OCI-LY7 (cell line): ENCODE measurements around the gene CDX1. TPM values are rescaled to one million over a fixed set of nuclear protein-coding genes. Genes with fewer than 3 reads are reported as not detected.

Experiments used
- BruUV-seq: library from RNA; stranded (reverse); fragments of 400-500 nt; replicated peaks from 2 replicates; lab custom pipeline; 2021; lab: Mats Ljungman, UMichigan
- CTCF ChIA-PET: fragments of 300-600 bp; sonication (Branson Sonifier 250); formaldehyde crosslinking; loops from one replicate; lab custom pipeline; 2022; ENCODE audit warnings: antibody characterized with exemption; ENCODE audit not compliant: unreplicated experiment; lab: Charles Lee
- POLR2A ChIA-PET: fragments of 300-600 bp; sonication (Branson Sonifier 250); formaldehyde crosslinking; loops from one replicate; lab custom pipeline; 2022; ENCODE audit warnings: antibody characterized with exemption; lab: Charles Lee
- DNase-seq: peaks from one replicate; pipeline ENCODE4 v3.0.0-alpha.2; 2015; ENCODE audit warnings: low spot score
- H2AFZ ChIP-seq: fragments of 200-600 bp; sonication (generic), shearing (Covaris generic); 2 replicates; pipeline ENCODE4 v1.6.1; 2014; ENCODE audit warnings: mild to moderate bottlenecking, antibody characterized with exemption, low read length, moderate library complexity
- H3K27ac ChIP-seq: fragments of 200-600 bp; sonication (generic); 2 replicates; pipeline ENCODE4 v1.5.1; 2014; ENCODE audit warnings: mixed run types, low read depth, mild to moderate bottlenecking, moderate library complexity, low read length, inconsistent platforms; ENCODE audit not compliant: poor library complexity, severe bottlenecking
- H3K36me3 ChIP-seq: fragments of 200-600 bp; sonication (generic); 2 replicates; pipeline ENCODE4 v1.6.1; 2014; ENCODE audit warnings: mild to moderate bottlenecking, antibody characterized with exemption, low read length, moderate library complexity, mixed read lengths; ENCODE audit not compliant: insufficient read depth
- H3K4me1 ChIP-seq: fragments of 200-600 bp; sonication (generic); 2 replicates; pipeline ENCODE4 v1.5.1; 2014; ENCODE audit warnings: mild to moderate bottlenecking, low read length; ENCODE audit not compliant: insufficient read depth, poor library complexity, severe bottlenecking
- H3K4me2 ChIP-seq: fragments of 200-600 bp; sonication (generic); 2 replicates; pipeline ENCODE4 v1.6.1; 2014; ENCODE audit warnings: mild to moderate bottlenecking, low read length
- H3K4me3 ChIP-seq: fragments of 200-600 bp; sonication (generic); 2 replicates; pipeline ENCODE4 v1.5.1; 2014; ENCODE audit warnings: mild to moderate bottlenecking, low read depth, low read length; ENCODE audit not compliant: poor library complexity, severe bottlenecking
- H3K79me2 ChIP-seq: fragments of 200-600 bp; sonication (generic); 2 replicates; pipeline ENCODE4 v1.6.1; 2016; ENCODE audit warnings: low read depth, mild to moderate bottlenecking, low read length, moderate library complexity, mixed read lengths; ENCODE audit not compliant: insufficient read depth
- H3K9me2 ChIP-seq: fragments of 200-600 bp; sonication (generic); 2 replicates; pipeline ENCODE4 v1.6.1; 2016; ENCODE audit warnings: mild to moderate bottlenecking, low read length, mixed read lengths; ENCODE audit not compliant: insufficient read depth
- H3K9me3 ChIP-seq: fragments of 200-600 bp; sonication (generic); 2 replicates; pipeline ENCODE4 v1.6.1; 2014; ENCODE audit warnings: mild to moderate bottlenecking, mixed run types, low read length, mixed read lengths
- H4K20me1 ChIP-seq: fragments of 200-600 bp; sonication (generic); 2 replicates; pipeline ENCODE4 v1.6.1; 2014; ENCODE audit warnings: mild to moderate bottlenecking, antibody characterized with exemption, low read length, moderate library complexity, mixed read lengths; ENCODE audit not compliant: insufficient read depth
- EZH2phosphoT487 ChIP-seq: fragments of 200-600 bp; sonication (generic); IDR thresholded peaks from 2 replicates; pipeline ENCODE4 v1.6.1; 2018; ENCODE audit warnings: low read depth, borderline replicate concordance, mild to moderate bottlenecking, mixed run types, antibody characterized with exemption, low read length, moderate library complexity, mixed read lengths
- intact Hi-C: fragments of 100-400 bp; cut with micrococcal nuclease; formaldehyde crosslinking; loops from one replicate; pipeline ENCODE4 v1.10.0; 2022; ENCODE audit not compliant: unreplicated experiment
- total RNA-seq, 2 experiments: library from RNA; depleted of rRNA in 1 of 2; stranded (reverse); fragments of >200 nt in 1 of 2; shearing (Covaris generic) in 1 of 2; gene quantifications; 2 replicates each; pipeline ENCODE4 v1.2.3, GENCODE V29; 2014 to 2022
- TF ChIP-seq, protein P1 (sequence below): fragments of 200-600 bp; sonication (generic); conservative IDR thresholded peaks from 2 replicates; pipeline ENCODE4 v1.5.1; 2014; ENCODE audit warnings: mild to moderate bottlenecking, antibody characterized with exemption, low read length, moderate library complexity, mixed read lengths

The CDX1 gene
- total RNA-seq, 2 experiments from 2014 or later: not detected

DNA sequence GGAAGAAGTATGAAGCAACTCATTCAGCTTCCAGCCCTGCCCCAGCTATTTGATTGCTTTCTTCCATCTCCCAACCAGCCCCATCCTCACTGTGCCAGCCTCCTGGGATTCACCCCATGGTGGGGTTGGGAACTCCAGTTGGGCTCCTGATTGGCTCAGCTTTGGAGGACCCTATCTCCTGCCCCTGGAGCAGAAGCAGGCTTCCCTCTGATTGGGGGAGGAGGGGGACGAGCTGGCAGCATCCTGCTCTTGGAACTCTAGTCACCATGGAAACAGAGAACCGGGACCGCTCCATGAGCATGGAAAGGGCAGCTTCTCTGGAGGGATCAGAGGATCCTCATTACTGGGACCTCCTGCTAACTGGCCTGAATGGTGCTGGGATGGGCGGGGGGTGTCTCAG, 25.9 kb downstream of the CDX1 start:
- TF ChIP-seq, protein P1, sequence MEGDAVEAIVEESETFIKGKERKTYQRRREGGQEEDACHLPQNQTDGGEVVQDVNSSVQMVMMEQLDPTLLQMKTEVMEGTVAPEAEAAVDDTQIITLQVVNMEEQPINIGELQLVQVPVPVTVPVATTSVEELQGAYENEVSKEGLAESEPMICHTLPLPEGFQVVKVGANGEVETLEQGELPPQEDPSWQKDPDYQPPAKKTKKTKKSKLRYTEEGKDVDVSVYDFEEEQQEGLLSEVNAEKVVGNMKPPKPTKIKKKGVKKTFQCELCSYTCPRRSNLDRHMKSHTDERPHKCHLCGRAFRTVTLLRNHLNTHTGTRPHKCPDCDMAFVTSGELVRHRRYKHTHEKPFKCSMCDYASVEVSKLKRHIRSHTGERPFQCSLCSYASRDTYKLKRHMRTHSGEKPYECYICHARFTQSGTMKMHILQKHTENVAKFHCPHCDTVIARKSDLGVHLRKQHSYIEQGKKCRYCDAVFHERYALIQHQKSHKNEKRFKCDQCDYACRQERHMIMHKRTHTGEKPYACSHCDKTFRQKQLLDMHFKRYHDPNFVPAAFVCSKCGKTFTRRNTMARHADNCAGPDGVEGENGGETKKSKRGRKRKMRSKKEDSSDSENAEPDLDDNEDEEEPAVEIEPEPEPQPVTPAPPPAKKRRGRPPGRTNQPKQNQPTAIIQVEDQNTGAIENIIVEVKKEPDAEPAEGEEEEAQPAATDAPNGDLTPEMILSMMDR: no peak
- TF ChIP-seq EZH2phosphoT487: no peak
- intact Hi-C loops: no loop called here
- H4K20me1 ChIP-seq: no peaks in the 10 kb centered on the region
- no peak overlapping the region for H3K4me3 ChIP-seq
- no peaks in the 10 kb centered on the region for H3K9me3 ChIP-seq
- ChIA-PET POLR2A (no interaction called here), CTCF (interaction anchor here (0.5 kb wide), 1 partner anchor 1101 kb away, joined by 5 read pairs; no protein-coding TSS in a partner anchor)
- no peak overlapping the region for H3K4me2 ChIP-seq
- no peak overlapping the region for H2AFZ ChIP-seq
- no peaks in the 10 kb centered on the region for H3K9me2 ChIP-seq
- no peaks in the 10 kb centered on the region for H3K4me1 ChIP-seq
- H3K36me3 ChIP-seq: no peaks in the 10 kb centered on the region
- BruUV-seq: no TSS peak
- DNase-seq: no peak
- no peaks in the 10 kb centered on the region for H3K79me2 ChIP-seq
- no peak overlapping the region for H3K27ac ChIP-seq

DNA sequence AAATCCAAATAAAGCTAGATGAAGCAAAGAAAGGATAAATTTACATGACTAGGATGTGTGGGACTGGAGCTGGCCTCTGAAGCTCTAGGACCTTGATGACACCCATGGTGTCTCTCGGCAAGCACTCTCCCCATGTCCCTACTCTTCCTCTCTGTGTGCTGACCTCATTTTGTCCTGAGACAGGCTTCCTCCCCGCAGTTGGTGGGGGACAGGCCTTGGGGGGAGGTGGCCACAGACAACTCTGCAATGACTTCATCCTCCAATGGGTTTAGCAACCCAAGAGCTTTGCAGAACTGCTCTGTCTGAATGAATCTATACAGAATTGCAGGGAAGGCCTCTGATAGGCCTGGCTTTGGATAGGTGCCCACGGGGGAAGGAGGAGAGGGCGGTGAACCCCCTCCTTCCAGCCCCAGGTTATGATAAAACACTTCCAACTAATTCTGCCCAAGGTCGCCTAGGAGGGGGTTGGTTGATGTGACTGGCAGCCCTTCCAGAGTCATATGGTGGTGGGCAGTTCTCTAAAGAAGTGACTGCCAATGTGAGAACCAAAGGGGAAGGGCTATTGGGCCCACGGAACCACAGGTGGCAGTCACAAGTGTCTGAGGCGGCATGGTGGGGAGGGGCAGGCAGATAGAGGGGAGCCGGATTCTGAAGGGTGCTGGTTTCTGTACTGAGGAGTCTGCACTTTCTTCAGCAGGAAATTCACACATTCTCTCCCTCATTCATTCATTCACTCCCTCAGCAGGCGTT, 29.3 kb downstream of the CDX1 start:
- no peaks in the 10 kb centered on the region for H3K4me1 ChIP-seq
- H3K4me3 ChIP-seq: no peak overlapping the region
- H4K20me1 ChIP-seq: no peaks in the 10 kb centered on the region
- CTCF ChIA-PET: interaction anchor here (0.7 kb wide), 1 partner anchor 43 kb away, joined by 3 read pairs; no protein-coding TSS in a partner anchor
- no TSS peak for BruUV-seq
- H3K4me2 ChIP-seq: no peak overlapping the region
- intact Hi-C loops: no loop called here
- H3K79me2 ChIP-seq: no peaks in the 10 kb centered on the region
- no peak overlapping the region for H2AFZ ChIP-seq
- H3K36me3 ChIP-seq: no peaks in the 10 kb centered on the region
- POLR2A ChIA-PET: interaction anchor here (0.6 kb wide), 2 partner anchors 110 to 122 kb away, joined by 3 read pairs; no protein-coding TSS in a partner anchor
- no peaks in the 10 kb centered on the region for H3K9me3 ChIP-seq
- no peaks in the 10 kb centered on the region for H3K9me2 ChIP-seq
- DNase-seq: no peak
- TF ChIP-seq, protein P1: no peak
- no peak for TF ChIP-seq EZH2phosphoT487
- no peak overlapping the region for H3K27ac ChIP-seq

DNA sequence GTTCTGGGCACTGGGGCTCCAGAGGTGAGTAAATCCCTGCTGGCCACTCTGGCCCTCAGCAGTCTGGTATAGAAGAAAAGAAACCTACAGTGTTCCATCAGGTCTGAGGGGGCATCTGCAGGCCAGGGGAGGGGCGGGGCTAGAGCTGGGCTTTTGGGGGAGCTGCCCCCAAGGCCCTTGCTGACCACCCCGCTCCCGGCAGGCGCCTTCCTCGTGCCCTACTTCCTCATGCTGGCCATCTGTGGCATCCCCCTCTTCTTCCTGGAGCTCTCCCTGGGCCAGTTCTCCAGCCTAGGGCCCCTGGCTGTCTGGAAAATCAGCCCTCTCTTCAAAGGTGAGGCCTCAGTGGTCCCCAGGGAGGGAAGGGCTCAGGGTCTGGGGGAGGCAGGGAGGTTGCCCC, 29.9 kb downstream of the CDX1 start:
- Histone ChIP-seq H3K4me3 (no peak overlapping the region), H3K36me3 (no peaks in the 10 kb centered on the region), H2AFZ (no peak overlapping the region), H3K9me3 (no peaks in the 10 kb centered on the region), H3K4me2 (no peak overlapping the region), H3K27ac (no peak overlapping the region), H3K9me2 (no peaks in the 10 kb centered on the region), H4K20me1 (no peaks in the 10 kb centered on the region), H3K4me1 (no peaks in the 10 kb centered on the region), H3K79me2 (no peaks in the 10 kb centered on the region)
- ChIA-PET POLR2A (no interaction called here), CTCF (no interaction called here)
- no TSS peak for BruUV-seq
- intact Hi-C loops: no loop called here
- no peak for DNase-seq
- TF ChIP-seq EZH2phosphoT487: no peak
- TF ChIP-seq, protein P1: no peak
